A549 (cell line): Measurements from ENCODE around the gene CCDC88B. TPM values are rescaled to one million over a fixed set of nuclear protein-coding genes. Genes with fewer than 3 reads are reported as not detected.

Source experiments
- ATAC-seq, 2 experiments: fragments of 200-7000 bp in 1 of 2; fragments of >200 bp in 1 of 2; cut with Nextera tagmentation in 1 of 2; cut with Tn5 transposase in 1 of 2; 3 replicates each; pipeline versions ENCODE4 v1.8.0 to v1.9.1; 2018 to 2020; ENCODE audit warnings: mild to moderate bottlenecking in 1 of 2, moderate library complexity in 1 of 2
- CTCF ChIA-PET: fragments of 300-600 bp; sonication (Branson Sonifier 250); formaldehyde crosslinking; extraction: SDS; loops from one replicate; lab custom pipeline; 2021; ENCODE audit warnings: antibody characterized with exemption, inconsistent platforms; lab: Yijun Ruan, JAX
- POLR2A ChIA-PET: fragments of 350-600 bp; formaldehyde crosslinking; extraction: SDS; loops from one replicate; lab custom pipeline; 2021; ENCODE audit warnings: antibody characterized with exemption, inconsistent platforms; lab: Yijun Ruan, JAX
- DNase-seq, 2 experiments: peaks; one replicate each; pipeline versions ENCODE4 v3.0.0 to v3.0.0-alpha.2; 2011 to 2016; ENCODE audit warnings: low read depth in 1 of 2, low spot score in 1 of 2
- FAIRE-seq: peaks from 2 replicates; lab custom pipeline; 2011; peaks lifted over from hg19 to GRCh38; lab: Jason Lieb, UNC
- H3K27ac ChIP-seq, 2 experiments: fragments of >200 bp; sonication (Bioruptor Twin); formaldehyde crosslinking; 3 replicates each; pipeline ENCODE4 v1.5.1; 2016 to 2017
- H3K4me1 ChIP-seq: fragments of >200 bp; sonication (Bioruptor Twin); formaldehyde crosslinking; 3 replicates; pipeline ENCODE4 v1.6.1; 2016
- H3K4me2 ChIP-seq: fragments of >200 bp; sonication (Bioruptor Twin); formaldehyde crosslinking; 3 replicates; pipeline ENCODE4 v1.6.1; 2016
- H3K4me3 ChIP-seq: fragments of >200 bp; sonication (Bioruptor Twin); formaldehyde crosslinking; 3 replicates; pipeline ENCODE4 v1.5.1; 2016
- H3K9me3 ChIP-seq: fragments of >200 bp; sonication (Bioruptor Twin); formaldehyde crosslinking; 3 replicates; pipeline ENCODE4 v1.6.1; 2016
- BHLHE40 ChIP-seq: IDR thresholded peaks from 2 replicates; pipeline ENCODE4 v1.6.1; 2012; ENCODE audit warnings: low read depth, low read length, inconsistent platforms
- CBX2 ChIP-seq: fragments of 200-600 bp; sonication (generic); IDR thresholded peaks from 2 replicates; pipeline ENCODE4 v1.6.1; 2016; ENCODE audit warnings: low read depth, mild to moderate bottlenecking, borderline replicate concordance
- CBX8 ChIP-seq: fragments of 200-600 bp; sonication (generic); IDR thresholded peaks from 2 replicates; pipeline ENCODE4 v1.6.1; 2016
- EHMT2 ChIP-seq: fragments of 200-600 bp; sonication (generic); IDR thresholded peaks from 2 replicates; pipeline ENCODE4 v1.6.1; 2016; ENCODE audit warnings: antibody characterized with exemption, low read depth, mild to moderate bottlenecking, moderate library complexity
- EP300 ChIP-seq, 2 experiments: fragments of >200 bp; sonication (Bioruptor Twin); formaldehyde crosslinking; IDR thresholded peaks; 2 replicates in 1 of 2; 3 replicates in 1 of 2; pipeline ENCODE4 v1.6.1; 2016 to 2017
- ESRRA ChIP-seq: fragments of 150-350 bp; IDR thresholded peaks from 2 replicates; pipeline ENCODE4 v1.6.1; 2014; ENCODE audit warnings: mild to moderate bottlenecking, low read length, borderline replicate concordance
- FOSB ChIP-seq: fragments of 250-450 bp; sonication (Bioruptor Pico); IDR thresholded peaks from 2 replicates; pipeline ENCODE4 v1.5.0; 2020; ENCODE audit warnings: mild to moderate bottlenecking, moderate library complexity
- FOSL2 ChIP-seq, 2 experiments: fragments of 450-650 bp in 1 of 2; fragments of >200 bp in 1 of 2; sonication (Bioruptor Twin) in 1 of 2; formaldehyde crosslinking; IDR thresholded peaks; 2 replicates each; pipeline versions ENCODE4 v1.5.0 to v1.6.1; 2016 to 2020; ENCODE audit warnings: mild to moderate bottlenecking in 1 of 2, moderate library complexity in 1 of 2
- HDAC2 ChIP-seq: fragments of 200-600 bp; sonication (generic); IDR thresholded peaks from 2 replicates; pipeline ENCODE4 v1.6.1; 2016
- JUN ChIP-seq, 2 experiments: fragments of >200 bp; sonication (Bioruptor Twin); formaldehyde crosslinking; IDR thresholded peaks; 2 replicates in 1 of 2; 3 replicates in 1 of 2; pipeline ENCODE4 v1.6.1; 2016 to 2017
- JUNB ChIP-seq: fragments of >200 bp; sonication (Bioruptor Twin); formaldehyde crosslinking; IDR thresholded peaks from 2 replicates; pipeline ENCODE4 v1.6.1; 2016
- KDM5A ChIP-seq: fragments of 200-600 bp; sonication (generic); IDR thresholded peaks from 2 replicates; pipeline ENCODE4 v1.6.1; 2016; ENCODE audit warnings: antibody characterized with exemption, mild to moderate bottlenecking
- MAFK ChIP-seq: fragments of 450-650 bp; IDR thresholded peaks from 2 replicates; pipeline ENCODE4 v1.6.1; 2014; ENCODE audit not compliant: partially characterized antibody
- MAZ ChIP-seq: fragments of 150-350 bp; IDR thresholded peaks from 2 replicates; pipeline ENCODE4 v1.6.1; 2014; ENCODE audit warnings: antibody characterized with exemption, low read depth, low read length, borderline replicate concordance
- MYC ChIP-seq: IDR thresholded peaks from 2 replicates; pipeline ENCODE4 v1.6.1; 2012; ENCODE audit warnings: mild to moderate bottlenecking, inconsistent platforms, low read length, improper control_type of control experiment, borderline replicate concordance
- NFE2L2 ChIP-seq: fragments of 150-350 bp; conservative IDR thresholded peaks from 2 replicates; pipeline ENCODE4 v1.6.1; 2014; ENCODE audit warnings: low read length
- PHF8 ChIP-seq: fragments of 200-600 bp; sonication (generic); IDR thresholded peaks from 2 replicates; pipeline ENCODE4 v1.6.1; 2016; ENCODE audit warnings: low read depth, mild to moderate bottlenecking, antibody characterized with exemption, moderate library complexity, borderline replicate concordance
- POLR2A ChIP-seq: IDR thresholded peaks from 2 replicates; pipeline ENCODE4 v1.6.1; 2012; ENCODE audit warnings: mild to moderate bottlenecking, low read length
- RCOR1 ChIP-seq: fragments of 150-350 bp; IDR thresholded peaks from 2 replicates; pipeline ENCODE4 v1.6.1; 2014; ENCODE audit warnings: antibody characterized with exemption, low read length, low read depth
- TFCP2L1 ChIP-seq: fragments of 250-450 bp; sonication (Bioruptor Pico); IDR thresholded peaks from 2 replicates; pipeline ENCODE4 v1.5.0; 2021; ENCODE audit warnings: mild to moderate bottlenecking
- TP53 ChIP-seq: fragments of 250-450 bp; sonication (Bioruptor Pico); IDR thresholded peaks from 2 replicates; pipeline ENCODE4 v1.5.0; 2021; ENCODE audit warnings: mild to moderate bottlenecking, moderate library complexity
- ZNF302 ChIP-seq: fragments of 250-450 bp; sonication (Bioruptor Pico); IDR thresholded peaks from 2 replicates; pipeline ENCODE4 v1.9.0; 2021; ENCODE audit warnings: inconsistent platforms, mild to moderate bottlenecking, moderate library complexity
- ZSCAN20 ChIP-seq: fragments of 250-450 bp; sonication (Bioruptor Pico); IDR thresholded peaks from 2 replicates; pipeline ENCODE4 v1.8.0; 2022; ENCODE audit warnings: mild to moderate bottlenecking, moderate library complexity
- WGBS: methylation state at CpG from one replicate; pipeline ENCODE4 v1.1.6; 2017; ENCODE audit errors: missing lambda C conversion rate; 5-methylcytosine and 5-hydroxymethylcytosine counted together
- polyA plus RNA-seq, 4 experiments: library from polyadenylated mRNA; depleted of rRNA in 3 of 4; stranded (reverse); fragments of >200 nt; fragmentation: RNase III in 1 of 4; extraction: RNeasy Plus Mini Kit Qiagen cat#74134 plus additional on column Dnase treatment in 1 of 4; gene quantifications; 2 replicates in 3 of 4; 3 replicates in 1 of 4; pipeline ENCODE4 v1.2.3, GENCODE V29; 2011 to 2017
- TF ChIP-seq, protein P1 (sequence below): fragments of >200 bp; sonication (Bioruptor Twin); formaldehyde crosslinking; IDR thresholded peaks from 3 replicates; pipeline ENCODE4 v1.6.1; 2016
- TF ChIP-seq, protein P2 (sequence below): IDR thresholded peaks from 2 replicates; pipeline ENCODE4 v1.6.1; 2012

The CCDC88B gene
- polyA plus RNA-seq, 2 of the 4 experiments (the other 2 are of a cell fraction): 4.8 to 8.8 TPM

DNA sequence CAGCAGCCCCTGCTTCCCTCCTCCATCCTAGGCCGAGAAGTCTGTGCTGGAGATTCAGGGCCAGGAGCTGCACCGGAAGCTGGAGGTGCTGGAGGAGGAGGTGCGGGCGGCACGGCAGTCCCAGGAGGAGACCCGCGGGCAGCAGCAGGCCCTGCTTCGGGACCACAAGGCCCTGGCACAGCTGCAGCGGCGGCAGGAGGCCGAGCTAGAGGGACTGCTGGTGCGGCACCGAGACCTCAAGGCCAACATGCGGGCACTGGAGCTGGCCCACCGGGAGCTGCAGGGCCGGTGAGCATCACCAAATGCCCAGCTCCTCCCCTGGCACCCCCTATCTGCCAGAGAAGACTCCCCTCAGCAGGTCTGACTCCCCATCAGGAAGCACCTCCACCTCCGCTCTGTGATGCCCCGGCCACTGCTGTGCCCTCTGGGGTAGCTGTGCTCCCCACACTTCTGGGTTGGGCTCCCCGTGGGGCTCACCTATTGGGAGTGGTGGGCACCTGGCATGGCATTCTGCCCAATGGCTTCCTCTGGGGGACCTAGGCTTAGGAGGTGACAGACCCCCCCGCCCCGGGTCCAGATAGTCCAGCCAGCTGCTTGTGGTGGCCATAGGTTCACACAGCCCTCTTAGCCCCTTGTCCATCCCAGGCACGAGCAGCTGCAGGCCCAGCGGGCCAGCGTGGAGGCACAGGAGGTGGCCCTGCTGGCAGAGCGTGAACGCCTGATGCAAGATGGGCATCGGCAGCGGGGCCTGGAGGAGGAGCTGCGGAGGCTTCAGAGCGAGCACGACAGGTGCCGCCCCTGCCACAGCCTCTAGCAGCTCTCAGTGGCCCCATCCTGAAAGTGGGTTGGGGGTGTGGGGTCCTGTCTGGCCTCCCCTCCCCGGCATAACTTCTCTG lies 12.3 kb downstream of the CCDC88B start:
- POLR2A ChIA-PET: interaction anchor here (0.7 to 1.4 kb wide), 2 partner anchors 35 to 107 kb away, joined by 3 to 9 read pairs; partner anchors contain the start of genes PRDX5 and TRMT112
- no peak for FAIRE-seq

DNA sequence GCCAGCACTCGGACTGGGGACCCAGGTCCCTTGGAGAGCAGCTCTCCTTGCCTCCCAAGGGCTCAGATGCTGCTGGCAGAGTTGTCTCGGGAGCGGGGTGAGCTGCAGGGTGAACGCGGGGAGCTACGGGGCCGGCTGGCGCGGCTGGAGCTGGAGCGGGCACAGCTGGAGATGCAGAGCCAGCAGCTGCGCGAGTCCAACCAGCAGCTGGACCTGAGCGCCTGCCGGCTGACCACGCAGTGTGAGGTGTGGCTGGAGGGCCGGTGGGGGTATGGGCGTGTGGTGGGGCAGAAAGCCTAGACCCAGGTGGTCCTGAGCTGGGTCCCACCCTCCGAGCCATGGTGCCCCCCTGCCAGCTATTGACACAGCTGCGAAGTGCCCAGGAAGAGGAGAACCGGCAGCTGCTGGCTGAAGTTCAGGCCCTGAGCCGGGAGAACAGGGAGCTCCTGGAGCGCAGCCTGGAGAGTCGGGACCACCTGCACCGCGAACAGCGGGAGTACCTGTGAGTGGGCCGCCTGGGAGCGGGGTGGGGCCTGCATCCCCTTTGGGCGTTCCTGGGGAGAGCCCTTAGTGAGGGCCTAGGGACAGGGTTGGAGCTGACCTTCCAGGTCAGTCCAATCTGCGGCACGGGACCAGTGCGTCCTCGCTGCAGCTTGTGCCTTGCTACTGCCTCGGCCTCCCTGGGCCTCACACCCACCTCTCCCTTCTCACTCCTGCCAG lies 13.2 kb downstream of the CCDC88B start:
- TF ChIP-seq ESRRA (no peak), JUN (IDR thresholded peaks at IDR 0.05) (no peak), TP53 (CRISPR knock-in tag) (no peak), CBX2 (no peak), MAFK (no peak), ZNF302 (CRISPR knock-in tag) (no peak), CBX8 (no peak), MAZ (no peak), EP300 (IDR thresholded peaks at IDR 0.05) (no peak), BHLHE40 (no peak), PHF8 (no peak), ZSCAN20 (CRISPR knock-in tag) (no peak), EHMT2 (no peak), FOSL2 (IDR thresholded peaks at IDR 0.05) (no peak), FOSL2 (CRISPR knock-in tag; IDR thresholded peaks at IDR 0.05) (no peak), POLR2A (no peak)
- TF ChIP-seq, protein P1, sequence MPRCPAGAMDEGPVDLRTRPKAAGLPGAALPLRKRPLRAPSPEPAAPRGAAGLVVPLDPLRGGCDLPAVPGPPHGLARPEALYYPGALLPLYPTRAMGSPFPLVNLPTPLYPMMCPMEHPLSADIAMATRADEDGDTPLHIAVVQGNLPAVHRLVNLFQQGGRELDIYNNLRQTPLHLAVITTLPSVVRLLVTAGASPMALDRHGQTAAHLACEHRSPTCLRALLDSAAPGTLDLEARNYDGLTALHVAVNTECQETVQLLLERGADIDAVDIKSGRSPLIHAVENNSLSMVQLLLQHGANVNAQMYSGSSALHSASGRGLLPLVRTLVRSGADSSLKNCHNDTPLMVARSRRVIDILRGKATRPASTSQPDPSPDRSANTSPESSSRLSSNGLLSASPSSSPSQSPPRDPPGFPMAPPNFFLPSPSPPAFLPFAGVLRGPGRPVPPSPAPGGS: no peak
- TF ChIP-seq, protein P2, sequence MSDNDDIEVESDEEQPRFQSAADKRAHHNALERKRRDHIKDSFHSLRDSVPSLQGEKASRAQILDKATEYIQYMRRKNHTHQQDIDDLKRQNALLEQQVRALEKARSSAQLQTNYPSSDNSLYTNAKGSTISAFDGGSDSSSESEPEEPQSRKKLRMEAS: no peak
- Histone ChIP-seq H3K4me2 (no peak overlapping the region), H3K4me3 (no peak overlapping the region), H3K9me3 (no peaks in the 10 kb centered on the region), H3K4me1 (peaks cover 37% of the 10 kb centered on the region), H3K27ac (no peak overlapping the region; a peak in 1 of 6 replicates)
- FAIRE-seq (no peak), ATAC-seq (no peak), DNase-seq (no peak)
- ChIA-PET POLR2A (interaction anchor here (0.7 to 1.4 kb wide), 2 partner anchors 36 to 108 kb away, joined by 3 to 9 read pairs; partner anchors contain the start of genes PRDX5 and TRMT112), CTCF (interaction anchor here (0.7 to 33.9 kb wide), 8 partner anchors 12 to 297 kb away, joined by 3 to 996 read pairs (median 22); partner anchors contain the start of genes CATSPERZ, CCDC88B, ESRRA and PLCB3)
- 88% methylated on average over 23 of the region's 34 CpGs for WGBS

More for the DNA sequence above, 12.3 kb downstream of the CCDC88B start:
- no peak for ATAC-seq
- TF ChIP-seq MYC (no peak), EP300 (IDR thresholded peaks at IDR 0.05) (no peak), HDAC2 (no peak), JUNB (no peak), TFCP2L1 (CRISPR knock-in tag) (no peak), MAFK (no peak), FOSB (CRISPR knock-in tag) (no peak), KDM5A (no peak), RCOR1 (no peak), NFE2L2 (no peak), CBX8 (no peak), EHMT2 (no peak)
- Histone ChIP-seq H3K9me3 (no peaks in the 10 kb centered on the region), H3K4me3 (no peak overlapping the region), H3K27ac (no peak overlapping the region), H3K4me2 (no peak overlapping the region), H3K4me1 (peaks cover 31% of the 10 kb centered on the region)
- CTCF ChIA-PET: interaction anchor here (0.7 to 33.9 kb wide), 8 partner anchors 11 to 298 kb away, joined by 3 to 996 read pairs (median 22); partner anchors contain the start of genes CATSPERZ, CCDC88B, ESRRA and PLCB3
- whole genome bisulfite sequencing: 92% methylated on average over 27 of the region's 33 CpGs
- no peak for DNase-seq
